C4-2B (cell line): ENCODE measurements around the gene XRCC6.

Experiments
- CTCF ChIP-seq: fragments of 450-650 bp; conservative IDR thresholded peaks from 2 replicates; pipeline ENCODE4 v1.5.1; 2017; ENCODE audit warnings: mild to moderate bottlenecking
- ZFX ChIP-seq: fragments of 450-650 bp; IDR thresholded peaks from 2 replicates; pipeline ENCODE4 v1.6.1; 2017

- TF ChIP-seq CTCF (no peak), ZFX (no peak)
Observed at GRCh38 chr22:41661713-41662112, 40.6 kb downstream of the XRCC6 start.
